ENCODE measurements around the gene ADRB2.
"Not testable (repeated sequence)": the region's sequence is repeated elsewhere in the genome, so short reads cannot be mapped to it uniquely, and the experiment has no call there.

ADRB2 gene

DNA sequence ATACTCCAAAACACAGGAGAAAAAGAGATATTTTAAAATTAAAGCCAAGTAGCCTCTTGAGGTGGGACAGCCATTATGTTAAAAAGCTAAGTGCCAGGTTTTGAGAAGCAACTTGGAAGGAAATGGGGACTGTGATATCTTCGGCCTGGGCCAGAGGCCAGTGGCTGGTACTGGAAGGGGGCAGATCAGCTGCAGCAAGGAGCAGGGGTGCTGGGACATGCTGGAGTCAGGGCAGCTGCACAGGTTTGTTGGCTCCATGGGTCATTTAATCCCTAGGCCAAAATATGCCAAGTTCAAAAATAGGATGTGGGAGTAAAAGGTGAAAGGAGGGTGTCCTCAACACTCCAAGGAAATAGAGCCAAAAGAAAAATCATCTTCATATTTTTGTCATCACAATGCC is 30.0 kb downstream of the ADRB2 start:
- DNase-seq: no peak

DNA sequence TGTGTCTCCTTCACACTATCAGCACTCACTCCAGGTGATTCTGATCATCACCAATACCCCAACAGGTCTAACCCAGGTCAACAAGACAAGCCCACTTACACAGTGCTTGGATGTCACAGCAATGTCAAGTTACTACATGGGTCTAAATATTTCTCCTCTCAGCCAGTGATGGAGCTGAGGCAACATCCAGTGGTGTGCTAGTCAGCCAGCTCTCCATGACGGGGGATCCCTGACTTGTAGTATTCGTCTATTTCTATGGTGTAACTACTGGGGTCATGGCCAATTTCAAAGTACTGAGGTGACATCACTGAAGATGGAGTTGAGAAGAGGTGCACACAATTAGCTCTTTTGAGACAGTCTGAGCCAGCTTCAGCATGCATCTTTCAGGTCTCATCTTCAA is 31.1 kb downstream of the ADRB2 start:
- no peak for DNase-seq

GRCh38 chr5:148858106-148858505 is 31.7 kb downstream of the ADRB2 start:
- DNase-seq: no peak

- DNase-seq: no peak
Measured at GRCh38 chr5:148858547-148858946, 32.1 kb downstream of the ADRB2 start.

- no peak for DNase-seq
Measured at GRCh38 chr5:148859703-148860102, 33.3 kb downstream of the ADRB2 start.

DNA sequence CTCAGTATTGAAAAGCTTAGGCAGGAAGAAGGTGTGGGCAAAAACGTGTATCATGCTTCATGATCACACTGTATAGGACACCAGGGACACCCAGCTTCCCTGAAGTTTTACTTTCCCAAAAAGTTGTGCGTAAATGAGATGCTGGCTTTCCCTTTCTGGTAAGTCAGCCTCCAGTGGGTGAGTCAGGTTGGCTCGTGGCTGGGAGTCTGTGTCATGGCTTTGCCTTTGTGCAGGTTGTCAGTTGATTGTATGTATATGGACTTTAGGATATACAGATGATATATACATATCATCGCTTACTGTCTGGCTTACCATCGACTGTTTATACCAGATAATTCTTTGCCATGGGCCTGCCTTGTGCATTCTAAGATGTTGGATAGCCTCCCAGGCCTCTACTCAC is 34.2 kb downstream of the ADRB2 start:
- DNase-seq: no peak

DNA sequence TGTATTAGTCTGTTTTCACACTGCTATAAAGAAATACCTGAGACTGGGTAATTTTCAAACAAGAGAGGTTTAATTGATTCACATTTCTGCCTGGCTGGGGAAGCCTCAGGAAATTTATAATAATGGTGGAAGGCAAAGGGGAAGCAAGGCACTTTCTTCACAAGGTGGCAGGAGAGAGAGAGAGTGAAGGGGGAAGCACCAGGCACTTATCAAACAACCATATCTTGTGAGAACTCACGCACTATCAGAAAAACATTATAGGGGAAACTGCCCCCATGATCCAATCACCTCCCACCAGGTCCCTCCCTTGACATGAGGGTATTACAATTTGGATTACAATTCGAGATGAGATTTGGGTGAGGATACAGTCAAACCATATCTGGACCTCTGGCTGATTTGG is 34.7 kb downstream of the ADRB2 start:
- DNase-seq: no peak

- no peak for DNase-seq
Measured at GRCh38 chr5:148861696-148862095, 35.3 kb downstream of the ADRB2 start.

DNA sequence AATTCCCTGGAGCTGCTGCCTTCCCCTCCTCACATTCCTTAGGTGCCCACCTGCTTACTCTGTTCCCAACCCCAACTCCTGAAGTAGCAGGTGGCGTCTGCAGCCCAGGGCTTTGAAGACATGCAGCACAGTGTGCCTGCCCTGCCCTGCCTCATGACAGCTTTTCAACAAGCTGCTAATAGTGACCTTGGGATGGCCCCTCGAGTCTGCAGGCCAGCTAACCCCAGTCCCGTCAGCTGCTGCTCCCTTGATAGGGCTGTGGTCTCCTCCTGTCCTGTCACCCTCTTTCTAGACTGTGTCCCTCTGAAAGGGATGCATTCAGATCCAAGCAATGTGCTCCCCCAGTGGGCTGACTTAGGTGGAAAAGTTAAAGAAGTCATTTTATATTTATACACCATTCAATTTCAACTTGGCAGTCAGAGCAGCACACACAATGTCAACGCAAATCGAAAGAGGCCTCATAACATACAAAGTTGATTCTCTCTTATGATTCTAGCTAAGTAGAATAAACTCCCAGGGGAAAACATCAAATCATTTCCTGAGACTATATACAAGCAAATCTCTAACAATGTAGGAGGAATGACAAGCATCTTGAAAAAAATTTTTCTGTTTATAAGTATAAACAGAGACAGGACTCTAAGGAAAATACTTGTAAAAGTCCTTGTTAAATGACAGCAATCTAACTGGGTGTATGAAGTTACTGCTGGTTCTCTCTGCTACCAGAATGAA is 37.9 kb downstream of the ADRB2 start:
- DNase-seq: no peak

- no peak for DNase-seq
Measured at GRCh38 chr5:148866024-148866423, 39.6 kb downstream of the ADRB2 start.

DNA sequence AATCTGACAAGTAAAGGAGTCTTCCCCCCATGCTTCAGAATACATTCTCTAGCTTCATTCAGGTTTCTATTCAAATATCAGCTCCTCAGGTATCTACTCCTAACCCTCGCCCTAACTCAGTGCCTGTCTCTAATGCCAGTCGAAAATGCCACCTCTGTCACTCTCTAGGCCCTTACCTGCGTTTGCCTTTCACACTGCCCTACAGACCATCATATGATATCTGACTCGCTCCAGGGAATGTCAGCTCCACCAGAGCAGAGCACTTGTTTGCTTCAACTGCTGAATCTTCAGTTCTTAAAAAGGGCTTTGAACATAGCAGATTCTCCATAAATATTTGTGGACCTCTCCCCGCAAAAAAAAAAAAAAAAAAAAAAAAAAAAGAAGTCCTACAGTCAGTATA is 46.7 kb downstream of the ADRB2 start:
- no peak for DNase-seq

DNA sequence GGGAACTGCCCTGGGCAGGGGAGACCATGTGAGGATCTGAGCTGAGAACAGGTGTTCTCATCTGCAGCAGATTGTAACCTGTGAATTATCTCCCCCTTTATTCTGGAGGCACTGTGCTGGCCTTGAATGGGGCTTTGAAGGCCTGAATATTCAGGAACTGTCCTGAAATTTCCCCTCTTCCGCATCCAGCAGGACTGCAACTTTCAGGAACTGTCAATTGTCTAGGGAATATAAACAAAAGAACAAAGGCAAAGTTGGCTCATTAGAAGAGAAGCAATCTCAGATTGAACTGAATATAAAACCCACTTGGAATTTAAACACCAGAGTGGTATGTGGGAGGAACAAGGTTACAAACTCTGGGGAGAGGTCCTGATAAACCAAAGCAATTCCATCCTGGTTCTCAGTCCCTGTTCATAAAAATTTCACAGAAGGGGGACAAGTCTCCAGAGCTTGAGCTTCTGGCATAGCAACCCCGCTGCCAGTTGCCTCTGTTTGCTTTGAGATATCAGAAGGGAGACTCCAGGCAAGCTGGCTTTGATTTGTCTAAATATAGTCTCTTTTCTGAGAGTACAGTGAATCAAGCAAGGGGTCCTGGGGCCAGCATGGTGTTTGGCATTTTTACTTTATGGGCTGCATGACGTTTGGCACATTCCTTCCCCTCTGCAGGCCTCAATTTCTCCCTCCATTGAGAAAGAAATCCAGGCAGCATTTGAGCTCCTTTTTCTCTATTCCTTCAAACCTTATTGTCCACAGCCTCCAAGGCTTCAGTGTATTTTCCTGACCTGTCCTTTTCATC is 47.5 kb downstream of the ADRB2 start:
- DNase-seq: no peak

- no peak for DNase-seq
Measured at GRCh38 chr5:148875205-148875875, 48.9 kb downstream of the ADRB2 start.

DNA sequence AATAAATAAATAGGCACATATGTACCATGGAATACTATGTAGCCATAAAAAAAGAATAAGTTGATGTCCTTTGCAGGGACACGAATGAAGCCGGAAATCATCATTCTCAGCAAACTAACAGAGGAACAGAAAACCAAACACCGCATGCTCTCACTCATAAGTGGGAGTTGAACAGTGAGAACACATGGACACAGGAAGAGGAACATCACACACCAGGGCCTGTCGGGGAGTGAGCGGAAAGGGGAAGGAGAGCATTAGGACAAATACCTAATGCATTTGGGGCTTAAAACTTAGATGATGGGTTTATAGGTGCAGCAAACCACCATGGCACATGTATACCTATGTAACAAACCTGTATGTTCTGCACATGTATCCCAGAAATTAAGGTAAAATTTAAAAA is 51.0 kb downstream of the ADRB2 start:
- DNase-seq: not testable (repeated sequence)

Measured in NCI-H2171 treated with DMSO at 0.1 percent for 48 hours (cell line).